Measurements from ENCODE around the gene UVRAG.
A peak's percentile ranks its signal among the peaks of the same experiment; 100 is the strongest.
"Not testable (repeated sequence)": the region's sequence is repeated elsewhere in the genome, so short reads cannot be mapped to it uniquely, and the experiment has no call there.

Gene UVRAG

DNA sequence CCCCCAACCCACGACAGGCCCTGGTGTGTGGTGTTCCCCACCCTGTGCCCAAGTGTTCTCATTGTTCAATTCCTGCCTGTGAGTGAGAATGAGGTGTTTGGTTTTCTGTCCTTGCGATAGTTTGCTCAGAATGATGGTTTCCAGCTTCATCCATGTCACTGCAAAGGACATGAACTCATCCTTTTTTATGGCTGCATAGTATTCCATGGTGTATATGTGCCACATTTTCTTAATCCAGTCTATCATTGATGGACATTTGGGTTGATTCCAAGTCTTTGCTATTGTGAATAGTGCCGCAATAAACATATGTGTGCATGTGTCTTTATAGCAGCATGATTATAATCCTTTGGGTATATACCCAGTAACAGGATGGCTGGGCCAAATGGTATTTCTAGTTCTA lies 158.7 kb downstream of the UVRAG start:
- DNase-seq: not testable (repeated sequence)

DNA sequence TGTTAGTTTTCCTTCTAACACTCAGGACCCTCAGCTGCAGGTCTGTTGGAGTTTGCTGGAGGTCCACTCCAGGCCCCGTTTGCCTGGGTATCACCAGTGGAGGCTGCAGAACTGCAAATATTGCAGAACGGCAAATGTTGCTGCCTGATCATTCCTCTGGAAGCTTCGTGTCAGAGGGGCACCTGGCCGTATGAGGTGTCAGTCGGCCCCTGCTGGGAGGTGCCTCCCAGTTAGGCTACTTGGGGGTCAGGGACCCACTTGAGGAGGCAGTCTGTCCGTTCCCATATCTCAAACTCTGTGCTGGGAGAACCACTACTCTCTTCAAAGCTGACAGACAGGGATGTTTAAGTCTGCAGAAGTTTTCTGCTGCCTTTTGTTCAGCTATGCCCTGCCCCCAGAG lies 164.1 kb downstream of the UVRAG start:
- DNase-seq: not testable (repeated sequence)

DNA sequence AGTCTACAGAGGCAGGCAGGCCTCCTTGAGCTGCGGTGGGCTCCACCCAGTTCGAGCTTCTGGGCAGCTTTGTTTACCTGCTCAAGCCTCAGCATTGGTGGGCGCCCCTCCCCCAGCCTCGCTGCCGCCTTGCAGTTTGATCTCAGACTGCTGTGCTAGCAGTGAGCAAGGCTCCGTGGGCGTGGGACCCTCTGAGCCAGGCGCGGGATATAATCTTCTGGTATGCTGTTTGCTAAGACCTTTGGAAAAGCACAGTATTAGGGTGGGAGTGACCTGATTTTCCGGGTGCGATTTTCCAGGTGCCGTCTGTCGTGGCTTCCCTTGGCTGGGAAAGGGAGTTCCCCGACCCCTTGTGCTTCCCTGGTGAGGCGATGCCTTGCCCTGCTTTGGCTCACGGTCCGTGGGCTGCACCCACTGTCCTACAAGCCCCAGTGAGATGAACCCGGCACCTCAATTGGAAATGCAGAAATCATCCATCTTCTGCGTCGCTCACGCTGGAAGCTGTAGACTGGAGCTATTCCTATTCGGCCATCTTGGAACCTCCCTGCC lies 164.5 kb downstream of the UVRAG start:
- DNase-seq: not testable (repeated sequence)

DNA sequence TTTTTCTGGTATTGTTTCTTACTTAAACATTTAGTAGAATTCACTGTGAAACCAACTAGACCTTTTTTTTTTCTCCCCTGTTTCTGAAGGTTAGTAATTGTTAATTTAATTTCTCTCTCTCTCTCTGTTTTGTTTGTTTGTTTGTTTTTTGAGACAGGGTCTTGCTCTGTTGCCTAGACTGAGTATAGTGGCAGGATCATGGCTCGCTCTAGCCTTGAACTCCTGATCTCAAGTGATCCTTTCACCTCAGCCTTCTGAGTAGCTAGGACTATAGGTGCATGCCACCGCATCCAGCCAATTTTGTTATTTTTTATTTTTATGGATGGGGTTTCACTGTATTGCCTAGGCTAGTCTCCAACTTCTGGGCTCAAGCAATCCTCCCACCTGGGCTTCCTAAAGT lies 165.0 kb downstream of the UVRAG start:
- DNase-seq: no peak

DNA sequence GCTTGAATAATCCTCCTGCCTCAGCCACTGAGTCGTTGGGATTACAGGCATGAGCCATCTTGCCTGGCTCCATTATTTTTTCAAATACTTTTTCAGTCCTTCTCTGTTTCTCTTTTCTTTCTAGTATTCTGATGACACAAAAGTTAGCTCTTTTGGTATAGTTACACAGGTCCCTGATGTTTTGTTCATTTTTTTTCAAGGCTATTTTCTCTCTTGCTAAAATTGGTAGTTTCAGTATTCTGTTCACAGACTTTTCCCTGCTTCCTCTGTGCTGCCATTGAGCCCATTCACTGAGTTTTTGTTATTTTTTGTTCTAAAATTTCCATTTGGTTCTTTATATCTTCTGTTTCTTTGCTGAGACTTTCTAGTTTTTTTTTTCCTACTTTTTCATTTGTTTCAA lies 166.5 kb downstream of the UVRAG start:
- no peak for DNase-seq

DNA sequence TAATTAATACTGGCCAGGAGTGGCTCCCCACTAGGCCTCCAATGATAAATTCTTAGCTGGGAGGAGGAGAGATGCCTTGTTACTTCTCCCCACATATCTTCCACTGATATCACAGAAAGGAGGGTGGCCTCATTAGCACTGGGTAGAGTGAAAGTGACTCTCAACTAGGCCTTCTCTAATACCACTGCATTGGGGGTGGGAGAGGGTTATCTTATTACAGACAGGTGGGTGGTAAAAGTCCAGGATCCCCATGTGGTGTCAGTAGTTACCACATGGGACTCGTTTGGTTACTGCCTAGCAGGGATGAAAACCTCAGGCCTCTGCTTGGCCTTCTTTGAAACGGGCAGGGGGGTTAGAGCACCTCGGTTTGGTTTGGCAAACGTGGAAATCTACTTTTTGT lies 167.3 kb downstream of the UVRAG start:
- no peak for DNase-seq

DNA sequence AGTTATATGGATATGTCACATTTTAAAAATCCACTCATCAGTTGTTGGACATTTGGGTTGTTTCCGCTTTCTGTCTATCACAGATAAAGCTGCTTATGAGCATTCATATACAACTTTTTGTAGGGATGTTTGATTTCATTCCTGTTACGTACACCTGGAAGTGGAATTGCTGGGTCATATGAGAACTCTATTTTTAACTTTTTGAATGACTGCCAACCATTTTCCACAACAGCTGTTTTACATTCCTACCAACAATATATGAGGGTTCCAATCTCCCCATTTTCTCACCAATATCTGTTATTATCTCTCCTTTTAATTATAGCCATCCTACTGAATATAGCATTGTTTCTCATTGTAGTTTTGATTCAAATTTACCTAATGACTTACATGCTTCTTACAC lies 172.0 kb downstream of the UVRAG start:
- DNase-seq: no peak

DNA sequence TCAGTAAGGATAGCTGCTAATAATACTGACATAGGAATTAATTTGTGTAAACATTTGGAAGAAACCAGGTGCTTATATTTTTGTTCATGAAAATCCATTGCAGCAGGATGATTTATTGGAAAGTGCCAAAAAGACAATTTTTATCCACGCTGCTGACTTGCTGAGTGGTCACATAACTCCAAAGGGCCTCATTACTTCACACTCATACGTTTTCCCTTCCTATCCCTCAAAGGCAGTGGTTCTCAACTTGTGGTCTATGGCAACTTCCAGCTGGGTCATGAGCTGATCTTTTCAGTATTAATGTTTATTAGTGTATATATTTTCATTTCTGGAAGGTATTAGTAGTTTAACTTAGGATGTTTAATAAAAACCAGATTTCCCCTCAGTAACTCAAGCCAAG lies 178.1 kb downstream of the UVRAG start:
- no peak for DNase-seq

DNA sequence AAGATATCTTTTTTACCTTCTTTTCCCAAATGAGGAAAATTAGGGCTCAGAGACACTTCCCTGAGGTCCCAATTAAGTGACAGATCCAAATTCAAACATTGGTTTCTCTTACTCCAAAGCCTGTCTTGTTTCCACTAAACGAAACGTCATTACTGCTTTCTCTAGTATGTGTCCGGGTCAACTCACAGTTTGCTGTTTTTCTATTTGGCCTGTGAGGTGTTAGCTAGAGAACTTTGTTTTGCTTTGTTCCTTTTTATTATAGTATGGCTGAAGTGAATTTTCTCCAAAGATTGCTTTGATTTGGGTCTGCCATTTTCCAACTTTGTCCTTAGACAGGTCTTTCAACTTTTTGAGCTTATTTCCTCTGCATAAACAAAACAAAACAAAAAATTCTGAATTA lies 179.6 kb downstream of the UVRAG start:
- DNase-seq: no peak

DNA sequence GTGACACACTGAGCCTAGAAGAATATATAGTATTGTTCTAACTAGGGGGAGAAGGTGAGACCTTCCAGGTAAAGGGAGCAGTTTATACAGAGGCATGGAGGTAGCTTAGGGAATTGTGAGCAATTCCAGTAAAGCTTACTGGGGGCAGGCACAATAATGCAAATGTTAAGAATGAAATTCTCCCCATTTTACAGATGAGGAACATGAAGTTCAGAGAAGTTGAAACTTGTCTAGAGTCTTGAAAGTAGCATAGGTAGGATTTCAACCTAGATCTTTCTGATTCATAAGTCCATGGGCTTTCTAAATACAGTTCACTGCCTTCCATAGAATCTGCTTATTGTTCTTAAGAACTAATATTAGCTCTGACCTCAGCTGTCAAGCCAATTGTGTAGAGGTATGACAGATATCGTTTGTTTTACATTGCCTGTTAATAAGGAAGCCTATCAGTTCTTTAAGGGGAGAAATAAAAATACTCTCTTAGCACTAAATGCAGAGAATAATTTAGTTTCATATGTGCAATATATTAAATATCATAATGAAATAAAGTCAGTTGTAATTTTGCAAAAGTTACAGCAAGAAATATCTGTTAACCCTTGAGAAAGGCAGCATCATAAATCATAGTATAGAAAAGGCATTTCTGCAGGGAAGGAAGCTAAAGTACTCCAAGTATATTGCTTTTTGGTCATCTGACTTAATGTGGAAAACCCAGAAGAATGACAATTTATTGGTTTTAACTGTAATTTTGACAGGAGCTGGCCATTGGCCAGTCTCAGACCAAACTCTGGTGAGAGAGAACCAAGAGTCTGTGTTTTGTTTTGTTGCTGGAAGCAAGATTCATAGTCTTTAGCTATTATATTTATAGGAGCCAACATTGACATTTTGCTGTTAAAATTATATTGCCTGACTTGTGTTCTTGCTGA lies 181.8 kb downstream of the UVRAG start:
- DNase-seq: no peak

DNA sequence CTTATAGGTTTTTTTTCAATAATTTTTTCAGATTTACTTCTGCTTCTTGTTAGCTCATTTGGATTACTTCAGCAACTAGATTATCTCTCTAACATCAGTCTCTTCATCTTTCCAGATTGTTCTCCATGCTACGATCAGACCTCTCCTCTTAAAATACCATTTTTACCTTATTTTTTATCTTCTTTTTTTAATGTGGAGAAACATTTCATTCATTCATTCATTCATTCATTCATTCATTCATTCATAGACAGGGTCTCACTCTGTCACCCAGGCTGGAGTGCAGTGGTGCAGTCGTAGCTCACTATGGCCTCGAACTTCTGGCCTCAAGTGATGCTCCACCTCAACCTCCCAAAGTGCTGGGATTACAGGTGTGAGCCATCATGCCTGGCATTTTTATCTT lies 189.4 kb downstream of the UVRAG start:
- no peak for DNase-seq

DNA sequence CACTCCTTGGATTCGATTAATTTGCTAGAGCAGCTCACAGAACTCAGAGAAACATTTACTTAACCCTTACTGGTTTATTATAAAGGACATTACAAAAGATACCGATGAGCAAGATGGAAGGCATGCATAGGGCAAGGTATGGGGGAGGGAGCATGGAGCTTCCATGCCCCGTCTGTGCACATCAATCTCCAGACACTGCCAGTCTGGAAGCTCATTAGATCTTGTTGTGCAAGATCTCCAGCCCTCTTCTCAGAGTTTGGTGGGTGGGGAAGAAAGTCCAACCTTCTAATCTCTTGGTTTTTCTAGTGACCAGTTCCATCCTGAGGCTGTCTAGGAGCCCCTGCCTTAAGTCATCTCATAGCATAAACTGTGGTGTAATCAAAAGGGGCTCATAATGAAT lies 190.7 kb downstream of the UVRAG start:
- no peak for DNase-seq

DNA sequence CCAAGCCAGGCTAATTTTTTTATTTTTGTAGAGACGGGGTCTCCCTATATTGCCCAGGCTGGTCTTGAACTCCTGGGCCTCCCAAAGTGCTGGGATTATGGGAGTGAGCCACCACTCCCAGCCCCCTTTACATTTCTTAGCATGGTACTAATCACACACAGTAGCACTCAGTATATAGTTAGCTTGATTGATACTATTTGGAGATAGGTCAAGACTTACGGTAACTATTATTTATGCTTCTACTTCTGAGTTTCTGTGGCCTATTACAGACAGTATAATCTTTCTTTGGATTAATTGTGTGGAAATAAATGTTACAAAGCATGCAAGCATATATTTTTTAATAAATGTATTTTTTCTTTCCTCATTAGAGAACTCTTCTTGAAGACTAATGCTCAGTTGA lies 192.2 kb downstream of the UVRAG start:
- DNase-seq: no peak

DNA sequence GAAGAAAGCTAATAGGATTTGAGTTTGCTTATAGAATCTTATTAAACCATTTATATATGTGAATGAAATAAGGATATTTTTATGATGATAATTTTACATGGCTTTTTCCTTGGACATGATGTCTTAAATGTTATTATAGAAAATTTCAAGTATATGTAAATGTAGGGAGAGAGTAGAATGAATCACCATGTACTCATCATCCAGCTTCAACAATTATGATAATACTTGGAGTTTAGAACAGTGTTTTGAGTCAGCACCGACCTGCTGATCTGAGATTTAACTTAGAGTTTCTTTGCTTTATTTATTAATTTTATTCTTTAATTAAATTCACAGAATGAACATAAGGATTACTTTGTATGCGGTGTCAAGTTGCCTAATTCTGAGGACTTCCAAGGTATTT lies 193.5 kb downstream of the UVRAG start:
- no peak for DNase-seq

DNA sequence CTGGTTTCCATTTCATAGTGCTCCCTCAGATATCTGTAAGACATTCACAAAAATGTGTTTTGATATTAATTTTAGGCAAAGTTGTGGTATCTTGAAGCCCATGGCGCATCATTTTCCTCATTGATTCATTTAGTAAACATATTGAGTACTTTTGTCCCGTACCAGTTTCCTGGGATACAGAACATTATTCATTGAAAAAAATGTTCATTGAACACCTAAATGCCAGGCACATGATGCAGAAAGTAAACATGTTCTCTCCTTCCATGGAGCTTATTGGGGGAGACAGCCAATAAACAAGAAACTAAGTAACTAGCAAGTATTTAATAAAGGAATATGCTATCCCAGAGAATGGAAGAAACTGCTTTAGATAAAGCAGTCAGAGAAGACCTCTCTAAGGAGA lies 195.0 kb downstream of the UVRAG start:
- DNase-seq: no peak

DNA sequence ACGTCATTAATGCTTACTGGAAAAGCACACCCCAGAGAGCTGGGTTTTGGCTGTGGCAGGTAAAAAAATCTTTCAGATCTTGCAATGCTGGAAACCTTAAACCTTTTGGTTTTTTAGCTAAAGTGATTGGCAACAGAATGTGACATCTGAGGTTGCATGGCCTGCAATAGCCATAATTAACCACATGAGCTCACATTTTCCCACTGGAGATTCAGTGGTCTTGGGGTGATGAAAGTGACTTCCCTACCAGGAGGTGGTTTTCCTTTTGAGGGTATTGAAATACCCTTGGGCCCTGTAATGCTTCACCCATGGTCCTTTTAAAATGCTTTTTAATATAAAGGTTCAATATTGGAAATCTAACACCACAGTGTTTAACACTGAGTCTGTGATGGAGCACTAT lies 198.5 kb downstream of the UVRAG start:
- DNase-seq: no peak

DNA sequence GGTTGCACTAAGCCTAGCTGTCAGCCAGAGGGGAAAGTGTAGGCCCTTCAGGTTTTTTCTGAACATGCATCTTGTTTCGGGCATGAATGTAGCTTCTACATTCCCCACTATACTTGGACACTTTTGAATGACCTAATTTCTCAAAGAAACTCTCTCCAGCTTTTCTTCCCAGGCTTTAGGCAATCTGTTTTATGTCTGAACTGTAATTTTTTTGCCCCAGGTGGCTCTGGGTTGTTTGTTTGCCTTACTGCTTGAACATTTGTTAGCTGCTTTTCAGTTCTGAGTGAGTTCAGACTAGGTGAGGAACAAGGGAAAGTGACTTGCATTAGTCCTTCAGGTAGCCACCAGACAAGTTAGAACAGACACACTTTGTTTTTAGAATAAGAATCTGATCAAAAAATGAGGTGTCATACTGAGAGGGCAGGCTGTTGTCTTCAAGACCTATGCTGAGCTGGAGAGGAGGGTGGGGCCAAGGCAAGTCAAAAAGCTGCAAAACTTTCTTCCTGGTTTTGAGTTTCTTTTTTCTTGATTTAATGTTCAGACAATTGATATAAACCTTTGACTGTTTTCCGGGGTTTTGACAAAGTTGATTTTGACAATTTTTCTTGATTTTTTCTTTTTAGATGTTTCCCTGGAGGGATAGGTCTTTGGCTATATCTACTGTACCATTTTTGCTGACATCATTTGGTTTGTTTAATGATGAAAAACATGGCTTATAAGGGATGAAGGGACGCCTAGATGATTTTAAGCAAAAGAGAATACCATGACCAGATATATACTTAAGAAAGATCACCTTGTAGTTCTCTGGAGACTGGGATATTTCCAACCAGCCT lies 208.4 kb downstream of the UVRAG start:
- no peak for DNase-seq

DNA sequence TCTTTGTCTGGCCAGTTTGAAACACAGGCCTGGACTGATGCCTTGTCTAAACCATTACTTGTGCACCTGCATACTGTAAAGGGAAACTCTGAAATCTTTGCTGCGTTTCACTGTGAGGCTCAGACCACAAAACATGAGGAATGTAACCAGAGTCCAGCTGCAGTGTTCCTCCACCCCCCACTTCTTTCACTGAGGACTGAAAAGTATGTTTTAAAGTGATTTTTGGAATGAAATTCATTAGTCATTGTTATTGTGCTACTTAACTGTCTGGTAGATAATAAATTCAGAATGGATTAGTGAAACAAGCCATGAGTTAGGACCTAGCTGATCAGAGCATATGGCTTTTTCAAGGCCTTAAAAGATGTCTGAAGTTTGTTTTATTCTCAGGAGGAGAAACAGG lies 210.1 kb downstream of the UVRAG start:
- no peak for DNase-seq

DNA sequence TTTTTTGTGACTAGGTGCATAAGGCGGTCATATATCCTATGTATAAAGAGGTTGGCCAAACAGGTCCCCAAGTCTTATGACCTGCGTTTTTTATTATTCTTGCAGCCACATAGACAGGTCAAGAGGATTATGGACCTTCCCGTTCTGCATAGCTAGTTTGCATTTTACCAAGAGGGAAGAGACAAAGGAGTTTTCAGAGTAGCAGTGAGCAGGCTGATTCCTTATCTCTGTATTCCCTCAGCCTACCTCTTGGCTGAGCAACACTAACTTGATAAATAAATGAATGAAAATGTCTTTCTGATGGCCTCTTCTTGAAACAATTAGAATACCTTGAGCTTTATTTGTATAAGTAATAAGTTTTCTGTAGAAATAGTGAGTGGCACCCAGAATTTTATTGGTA lies 210.8 kb downstream of the UVRAG start:
- DNase-seq: no peak

DNA sequence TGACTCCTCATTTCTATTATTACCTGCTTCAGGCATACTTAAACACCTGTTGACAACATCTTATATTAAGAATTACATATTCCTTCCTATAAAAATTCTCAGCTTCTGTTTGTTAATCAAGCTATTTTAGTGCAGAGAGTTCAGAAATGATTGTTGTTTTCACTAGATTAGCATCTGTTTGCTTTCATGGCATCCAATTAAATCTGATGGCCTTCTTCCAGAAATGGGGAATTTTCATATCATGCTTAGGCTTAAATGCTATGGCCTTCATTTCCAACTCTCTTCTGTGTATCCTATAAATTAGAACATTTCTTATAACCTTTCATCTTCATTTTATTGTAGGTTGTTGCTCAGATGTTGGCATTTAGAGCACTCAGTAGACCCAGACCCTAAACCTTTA lies 211.3 kb downstream of the UVRAG start:
- DNase-seq: no peak

DNA sequence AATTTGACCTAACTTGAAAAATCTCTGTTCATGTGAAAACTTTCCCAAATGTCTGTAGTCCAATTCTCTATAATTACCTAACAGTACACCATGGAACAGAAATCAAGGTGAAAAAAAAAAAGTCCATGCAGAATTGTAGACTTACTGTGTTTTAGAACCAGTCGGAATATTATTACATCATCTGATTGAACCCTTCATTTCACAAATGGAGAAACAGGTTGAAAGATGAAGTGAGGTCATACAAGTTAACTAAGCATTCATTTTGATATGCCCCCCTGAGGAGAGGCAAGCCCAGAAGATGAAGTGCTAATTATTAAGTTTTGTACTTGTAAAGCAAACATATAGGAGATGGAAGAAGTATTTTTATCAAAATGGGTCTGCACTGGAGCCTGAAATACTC lies 211.9 kb downstream of the UVRAG start:
- DNase-seq: no peak

DNA sequence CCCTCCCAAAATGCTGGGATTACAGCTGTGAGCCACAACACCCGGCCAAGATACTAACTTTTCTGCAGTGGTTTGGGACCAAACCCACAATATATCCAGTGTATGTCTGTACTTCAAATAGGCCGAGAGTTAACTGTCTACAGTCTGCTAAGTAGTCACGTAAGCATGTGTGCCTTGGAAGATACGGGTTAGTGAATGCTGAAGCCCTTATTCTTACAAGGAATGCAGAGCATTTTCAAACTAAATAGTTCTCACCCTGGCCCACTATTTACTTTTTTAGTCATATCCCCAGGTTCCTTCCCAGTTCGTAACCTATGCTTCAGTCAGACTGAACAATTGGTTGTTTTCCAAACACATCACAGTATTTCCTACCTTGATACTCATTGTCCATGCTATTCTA lies 215.3 kb downstream of the UVRAG start:
- DNase-seq: no peak

DNA sequence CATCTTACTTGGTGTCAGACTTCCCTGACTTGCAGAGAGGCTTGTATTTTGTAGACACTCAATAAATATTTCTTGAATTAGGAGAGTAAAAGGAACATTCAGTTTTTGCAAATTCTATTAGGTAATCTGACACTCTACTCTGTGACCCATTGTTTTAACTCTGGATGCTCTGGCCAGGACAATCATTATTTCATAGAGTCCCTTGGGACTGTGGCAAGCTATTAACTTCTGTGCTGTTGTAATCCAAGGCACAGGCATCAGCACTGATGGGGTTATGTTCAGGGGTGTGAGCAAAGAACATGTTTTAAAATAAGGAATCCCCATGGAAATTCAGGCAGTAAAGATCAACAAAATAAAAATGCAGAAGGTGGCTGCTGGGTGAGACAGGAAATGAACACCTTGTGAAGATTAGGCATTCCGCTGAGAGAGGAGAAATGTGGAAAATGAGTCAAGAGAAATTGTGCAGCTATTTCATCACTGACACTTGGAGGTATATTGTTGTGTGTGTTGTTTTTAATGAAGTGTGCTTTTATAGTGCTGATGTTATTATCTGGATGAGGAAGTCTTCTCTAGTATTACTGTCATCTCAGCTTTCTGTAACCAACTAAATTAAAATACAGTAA lies 216.1 kb downstream of the UVRAG start:
- peak; percentile 43 for DNase-seq
